Stimulated activated naive CD8-positive, alpha-beta T cell treated with anti-CD3 and anti-CD28 coated beads, Interleukin-15, amount 100 ng/mL, for 72 hours (primary cell): Measurements from ENCODE around the gene DCLK2.
A peak's percentile ranks its signal among the peaks of the same experiment; 100 is the strongest.

ENCODE experiments used
- ATAC-seq: fragments of 150-1000 bp; cut with Tn5 transposase; 2 replicates; pipeline ENCODE4 v1.10.0; 2021; ENCODE audit warnings: mild to moderate bottlenecking, moderate library complexity
- DNase-seq, 2 donors: peaks; one replicate each; pipeline ENCODE4 v3.0.0; 2021 to 2022
- H3K27ac Mint-ChIP-seq, 2 donors: one replicate each; pipeline ENCODE4 v1.8.0; 2022; ENCODE audit warnings: mild to moderate bottlenecking in 2 of 2, mixed read lengths in 2 of 2, moderate library complexity in 2 of 2
- H3K27me3 Mint-ChIP-seq: one replicate; pipeline ENCODE4 v1.8.0; 2022; ENCODE audit warnings: mixed read lengths
- H3K4me1 Mint-ChIP-seq: one replicate; pipeline ENCODE4 v1.8.0; 2022; ENCODE audit warnings: mild to moderate bottlenecking, mixed read lengths
- H3K4me3 Mint-ChIP-seq, 2 donors: one replicate each; pipeline ENCODE4 v1.8.0; 2022; ENCODE audit warnings: mild to moderate bottlenecking in 2 of 2, mixed read lengths in 2 of 2, moderate library complexity in 1 of 2
- H3K9me3 Mint-ChIP-seq, 2 donors: one replicate each; pipeline ENCODE4 v1.8.0; 2022; ENCODE audit warnings: mixed read lengths in 2 of 2

Gene DCLK2

DNA sequence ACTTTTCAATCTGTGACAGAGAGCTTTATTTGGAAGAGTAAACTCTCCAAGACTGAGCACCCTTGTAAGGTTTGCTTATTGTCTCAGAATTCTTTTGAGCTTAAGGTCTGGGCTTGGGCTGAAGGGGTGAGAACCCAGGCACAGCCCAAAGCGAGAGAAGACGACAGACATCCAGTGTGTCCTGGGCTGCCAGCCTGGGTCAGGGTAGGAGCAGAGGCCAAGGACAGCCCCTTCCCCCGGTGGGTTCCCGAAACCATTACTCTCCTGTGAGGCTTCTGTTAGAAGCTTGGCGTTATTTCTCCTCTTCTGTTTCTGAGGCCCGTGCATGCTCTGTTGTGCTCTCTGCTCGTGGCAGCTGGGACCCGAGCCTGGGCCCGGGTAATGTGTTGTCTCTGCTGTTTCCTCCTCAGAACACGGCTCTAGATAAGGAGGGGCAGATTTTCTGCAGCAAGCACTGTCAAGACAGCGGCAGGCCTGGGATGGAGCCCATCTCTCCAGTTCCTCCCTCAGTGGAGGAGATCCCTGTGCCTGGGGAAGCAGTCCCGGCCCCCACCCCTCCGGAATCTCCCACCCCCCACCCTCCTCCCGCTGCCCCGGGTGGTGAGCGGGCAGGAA, 177.5 kb downstream of the DCLK2 start:
- Mint-ChIP-seq H3K4me3 (no peak overlapping the region), H3K27ac (no peak overlapping the region)
- ATAC-seq = no peak

DNA sequence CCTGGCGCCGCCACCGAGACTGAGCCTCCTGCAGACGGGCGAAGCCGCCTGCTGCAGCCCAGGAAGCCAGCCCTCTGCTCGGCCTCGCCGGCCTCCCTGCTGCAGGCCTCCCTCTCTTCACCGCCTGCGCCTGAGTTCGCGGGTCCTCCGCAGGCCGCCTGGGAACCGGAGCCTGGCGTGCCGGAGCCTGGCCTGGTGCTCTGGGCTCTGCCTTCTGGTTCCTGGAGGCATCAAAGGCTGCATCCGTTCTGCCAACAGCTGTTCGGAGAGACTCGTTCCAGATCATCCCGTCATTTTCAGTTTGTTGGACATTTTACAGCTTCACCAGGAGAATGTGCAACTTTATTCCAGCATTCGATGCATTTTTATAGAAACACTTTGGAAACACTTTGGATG, 178.0 kb downstream of the DCLK2 start:
- H3K4me1 Mint-ChIP-seq = peaks cover 5% of the 10 kb centered on the region
- ATAC-seq (no peak), DNase-seq (no peak)
- H3K27ac Mint-ChIP-seq = peak overlapping the region; percentile 64 to 66
- no peaks in the 10 kb centered on the region for H3K9me3 Mint-ChIP-seq
- no peak overlapping the region for H3K4me3 Mint-ChIP-seq
- no peaks in the 10 kb centered on the region for H3K27me3 Mint-ChIP-seq

More for the DNA sequence above, 177.5 kb downstream of the DCLK2 start:
- Mint-ChIP-seq H3K27me3 (no peaks in the 10 kb centered on the region), H3K9me3 (no peaks in the 10 kb centered on the region), H3K4me1 (peaks cover 5% of the 10 kb centered on the region)
- DNase-seq = no peak

- DNase-seq (no peak), ATAC-seq (no peak)
- no peaks in the 10 kb centered on the region for H3K4me1 Mint-ChIP-seq
- peak overlapping the region in 1 of 2 donors; percentile 39 for H3K27ac Mint-ChIP-seq
- no peaks in the 10 kb centered on the region for H3K9me3 Mint-ChIP-seq
- H3K27me3 Mint-ChIP-seq = no peaks in the 10 kb centered on the region
- H3K4me3 Mint-ChIP-seq = no peak overlapping the region
Observed at GRCh38 chr4:150256841-150257730, 178.8 kb downstream of the DCLK2 start.

DNA sequence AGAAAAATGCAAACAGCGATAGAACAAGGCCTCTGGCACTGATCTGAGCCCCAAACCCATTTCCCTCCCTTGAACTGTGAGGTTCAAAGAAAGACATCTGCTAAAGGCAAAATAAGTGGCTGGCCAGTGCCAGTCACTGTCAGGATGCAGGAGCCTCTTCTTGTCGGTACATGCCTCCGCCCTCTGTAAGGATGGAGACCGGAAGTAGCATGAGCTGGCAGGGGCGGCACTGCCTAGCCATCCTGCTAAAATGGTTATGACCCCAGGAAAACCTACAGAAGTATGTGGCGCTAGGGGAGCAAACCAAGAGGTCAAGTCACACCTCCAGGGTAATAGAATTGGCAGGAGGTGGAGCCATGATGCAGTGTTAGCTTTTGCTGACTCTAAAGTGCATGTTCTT, 180.3 kb downstream of the DCLK2 start:
- H3K27me3 Mint-ChIP-seq = no peaks in the 10 kb centered on the region
- H3K4me1 Mint-ChIP-seq = no peaks in the 10 kb centered on the region
- no peak overlapping the region for H3K4me3 Mint-ChIP-seq
- no peak overlapping the region for H3K27ac Mint-ChIP-seq
- DNase-seq = no peak
- no peak for ATAC-seq
- H3K9me3 Mint-ChIP-seq = no peaks in the 10 kb centered on the region

DNA sequence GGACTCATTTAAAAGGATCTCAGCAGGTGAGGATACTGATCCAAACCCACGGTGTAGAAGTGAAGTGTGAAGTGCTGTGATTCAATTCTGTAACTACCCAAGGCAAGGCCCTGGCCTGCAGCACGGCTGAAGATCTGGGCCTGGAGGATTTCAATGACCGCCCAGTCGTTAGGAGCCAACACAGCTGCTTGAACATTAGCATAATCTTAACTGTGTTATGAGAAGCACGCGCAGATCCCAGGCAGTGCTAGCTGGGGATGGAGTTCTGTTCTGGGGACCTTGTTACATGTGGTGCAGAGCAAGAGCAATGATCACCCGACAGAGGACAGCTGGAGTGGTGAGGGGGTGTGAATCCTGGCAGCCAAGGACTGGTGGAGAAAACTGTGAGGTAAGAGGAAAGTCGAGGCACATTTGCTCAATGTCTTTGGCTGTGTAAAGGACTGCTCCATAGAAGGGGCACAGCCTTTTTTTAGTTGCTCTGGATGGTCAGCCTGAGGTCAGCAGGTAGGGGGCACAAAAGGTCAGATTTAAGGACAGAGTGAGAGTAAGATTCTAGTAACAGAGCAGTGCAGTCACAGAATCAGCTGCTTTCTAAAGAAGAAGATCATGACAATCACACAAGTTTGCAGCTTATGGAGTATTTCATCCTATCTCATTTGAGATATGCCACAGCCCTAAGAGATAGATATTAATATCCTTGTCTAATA, 181.8 kb downstream of the DCLK2 start:
- ATAC-seq = no peak
- no peaks in the 10 kb centered on the region for H3K4me1 Mint-ChIP-seq
- H3K27me3 Mint-ChIP-seq = no peaks in the 10 kb centered on the region
- no peak for DNase-seq
- H3K27ac Mint-ChIP-seq = peak overlapping the region in 1 of 2 donors; percentile 51
- H3K9me3 Mint-ChIP-seq = no peaks in the 10 kb centered on the region
- H3K4me3 Mint-ChIP-seq = no peak overlapping the region

GRCh38 chr4:150261571-150261970, 183.3 kb downstream of the DCLK2 start:
- ATAC-seq (no peak), DNase-seq (no peak)
- Mint-ChIP-seq H3K9me3 (no peaks in the 10 kb centered on the region), H3K4me3 (no peak overlapping the region), H3K27ac (no peak overlapping the region), H3K4me1 (no peaks in the 10 kb centered on the region), H3K27me3 (no peaks in the 10 kb centered on the region)

GRCh38 chr4:150262611-150263010, 184.4 kb downstream of the DCLK2 start:
- no peak for DNase-seq
- no peak for ATAC-seq
- H3K9me3 Mint-ChIP-seq = no peaks in the 10 kb centered on the region
- no peak overlapping the region for H3K4me3 Mint-ChIP-seq
- H3K27me3 Mint-ChIP-seq = no peaks in the 10 kb centered on the region
- no peaks in the 10 kb centered on the region for H3K4me1 Mint-ChIP-seq
- H3K27ac Mint-ChIP-seq = no peak overlapping the region

DNA sequence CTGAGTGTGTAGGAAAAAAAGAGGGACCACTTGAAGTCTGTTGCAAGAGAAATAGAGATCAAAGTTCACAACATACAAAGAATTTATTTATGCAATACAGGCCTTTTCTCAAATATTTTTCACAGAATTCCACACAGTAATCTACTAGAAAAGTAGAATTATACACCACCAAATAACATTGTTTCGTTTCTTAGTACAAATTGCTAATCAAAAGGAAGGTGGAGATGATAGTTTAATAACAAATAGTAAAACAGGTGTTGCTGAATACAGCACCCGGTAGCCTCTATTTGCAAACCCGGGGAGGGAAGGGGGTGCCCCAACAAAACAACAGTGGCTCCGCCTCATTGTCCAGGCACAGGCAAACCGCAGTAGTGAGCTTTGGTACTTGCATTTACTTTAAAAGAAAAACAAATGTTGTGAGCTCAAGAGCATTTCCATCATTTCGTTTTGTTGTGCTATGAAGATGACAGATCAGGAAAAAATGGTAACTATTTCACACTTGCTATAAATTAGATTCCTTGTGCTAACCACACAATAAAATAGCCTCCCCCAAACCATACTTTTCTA, 186.4 kb downstream of the DCLK2 start:
- Mint-ChIP-seq H3K9me3 (no peaks in the 10 kb centered on the region), H3K27ac (no peak overlapping the region), H3K4me1 (no peaks in the 10 kb centered on the region), H3K27me3 (no peaks in the 10 kb centered on the region), H3K4me3 (no peak overlapping the region)
- DNase-seq (no peak), ATAC-seq (no peak)

GRCh38 chr4:150265806-150266205, 187.6 kb downstream of the DCLK2 start:
- no peaks in the 10 kb centered on the region for H3K27me3 Mint-ChIP-seq
- H3K4me3 Mint-ChIP-seq = no peak overlapping the region
- no peak overlapping the region for H3K27ac Mint-ChIP-seq
- no peak for DNase-seq
- ATAC-seq = no peak
- no peaks in the 10 kb centered on the region for H3K9me3 Mint-ChIP-seq
- no peaks in the 10 kb centered on the region for H3K4me1 Mint-ChIP-seq

GRCh38 chr4:150268444-150268843, 190.2 kb downstream of the DCLK2 start:
- DNase-seq (no peak), ATAC-seq (no peak)
- no peak overlapping the region for H3K27ac Mint-ChIP-seq
- peaks cover 0 to 3% of the 10 kb centered on the region in 2 donors for H3K9me3 Mint-ChIP-seq
- H3K4me3 Mint-ChIP-seq = no peak overlapping the region
- no peaks in the 10 kb centered on the region for H3K4me1 Mint-ChIP-seq
- H3K27me3 Mint-ChIP-seq = no peaks in the 10 kb centered on the region

- no peaks in the 10 kb centered on the region for H3K27me3 Mint-ChIP-seq
- DNase-seq = no peak
- ATAC-seq = no peak
- no peak overlapping the region for H3K4me3 Mint-ChIP-seq
- H3K27ac Mint-ChIP-seq = no peak overlapping the region
- peaks cover 7 to 12% of the 10 kb centered on the region in 2 donors for H3K9me3 Mint-ChIP-seq
- no peaks in the 10 kb centered on the region for H3K4me1 Mint-ChIP-seq
Observed at GRCh38 chr4:150278206-150278605, 200.0 kb downstream of the DCLK2 start.

DNA sequence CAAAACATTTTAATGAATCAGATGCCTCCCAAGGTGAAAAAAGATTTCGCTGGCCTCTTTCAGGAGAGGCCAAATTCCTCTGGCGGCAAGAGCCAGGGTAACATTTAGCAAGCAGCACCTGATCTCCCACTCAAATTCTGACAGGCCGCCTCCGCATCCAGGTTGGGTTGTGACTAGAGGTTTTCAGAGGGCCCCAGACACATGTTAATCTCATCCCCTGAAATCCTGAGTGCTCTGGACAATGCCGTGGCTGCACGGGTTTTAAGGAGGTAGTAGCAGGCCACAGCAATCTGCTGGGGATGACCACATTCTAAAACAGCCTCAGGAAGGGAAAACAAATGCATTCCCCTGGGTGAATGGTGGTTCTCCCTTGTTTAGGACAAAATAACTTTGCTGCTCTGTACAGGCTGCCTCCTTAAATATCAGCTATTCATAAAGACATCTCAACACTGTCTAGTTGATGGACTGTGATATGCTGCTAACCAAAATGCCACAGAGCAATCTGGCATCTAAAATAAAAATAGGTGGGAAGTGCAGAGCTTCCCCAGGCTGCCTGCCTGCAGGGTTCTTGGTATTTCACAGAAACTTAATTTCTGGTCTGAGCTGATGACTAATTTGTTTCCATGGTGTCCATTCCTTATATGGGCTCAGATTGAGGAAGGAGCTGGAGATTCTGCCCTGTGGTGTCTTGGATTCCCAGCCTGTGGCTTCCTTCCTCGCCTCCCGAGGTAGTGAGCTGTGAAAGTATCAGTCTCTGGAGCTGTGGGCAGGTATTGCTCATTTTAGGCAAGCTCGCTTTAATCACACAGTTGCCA, 202.0 kb downstream of the DCLK2 start:
- Mint-ChIP-seq H3K27me3 (no peaks in the 10 kb centered on the region), H3K4me3 (no peak overlapping the region), H3K9me3 (no peaks in the 10 kb centered on the region), H3K4me1 (no peaks in the 10 kb centered on the region), H3K27ac (peak overlapping the region in 1 of 2 donors; percentile 71)
- DNase-seq = no peak
- no peak for ATAC-seq

DNA sequence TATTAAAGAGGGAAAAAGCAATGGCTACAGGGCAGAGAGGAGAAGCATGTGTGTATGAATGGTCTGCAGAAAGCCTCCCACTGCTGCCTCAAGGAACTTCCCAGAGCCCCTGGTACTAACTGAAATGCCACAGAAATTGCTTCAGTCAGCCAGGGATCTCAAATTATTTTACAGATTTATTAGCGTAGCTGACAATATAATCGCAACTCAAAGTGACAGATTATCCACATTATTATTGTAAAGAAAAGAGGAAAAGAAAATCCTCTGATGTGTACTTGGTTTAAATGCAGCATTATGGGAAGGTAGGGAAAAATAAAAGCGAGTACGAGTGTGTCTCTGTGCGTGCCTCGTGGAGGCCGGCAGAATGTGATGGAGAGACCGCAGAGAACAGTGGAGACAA, 202.7 kb downstream of the DCLK2 start:
- no peaks in the 10 kb centered on the region for H3K27me3 Mint-ChIP-seq
- H3K27ac Mint-ChIP-seq = no peak overlapping the region
- H3K9me3 Mint-ChIP-seq = no peaks in the 10 kb centered on the region
- ATAC-seq (no peak), DNase-seq (no peak)
- no peak overlapping the region for H3K4me3 Mint-ChIP-seq
- H3K4me1 Mint-ChIP-seq = no peaks in the 10 kb centered on the region

DNA sequence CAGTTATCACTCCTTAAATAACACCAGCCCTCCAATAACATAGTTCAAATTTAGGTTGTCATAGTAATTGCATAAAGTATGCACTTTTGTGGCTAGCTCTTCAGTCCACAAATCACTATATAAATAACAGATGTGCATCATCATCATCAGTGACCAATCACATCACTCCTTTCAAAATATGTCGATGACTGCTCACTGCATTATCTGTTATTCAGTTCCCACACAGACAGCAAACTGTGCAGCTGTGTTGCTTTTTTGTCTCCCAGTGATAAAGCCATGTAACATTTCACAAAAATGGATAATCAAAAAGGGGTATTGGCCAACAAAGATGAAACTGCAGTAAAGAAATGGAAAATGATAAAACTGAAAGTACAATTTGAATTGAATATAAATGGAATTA, 205.4 kb downstream of the DCLK2 start:
- H3K9me3 Mint-ChIP-seq = no peaks in the 10 kb centered on the region
- H3K27ac Mint-ChIP-seq = peak overlapping the region in 1 of 2 donors; percentile 19
- ATAC-seq (peak; percentile 9), DNase-seq (no peak)
- no peak overlapping the region for H3K4me3 Mint-ChIP-seq
- H3K27me3 Mint-ChIP-seq = no peaks in the 10 kb centered on the region
- no peaks in the 10 kb centered on the region for H3K4me1 Mint-ChIP-seq

GRCh38 chr4:150286656-150287055, 208.4 kb downstream of the DCLK2 start:
- Mint-ChIP-seq H3K27me3 (no peaks in the 10 kb centered on the region), H3K4me1 (no peaks in the 10 kb centered on the region)

More at GRCh38 chr4:150286656-150287055, 208.4 kb downstream of the DCLK2 start:
- ATAC-seq = no peak
- Mint-ChIP-seq H3K4me3 (no peak overlapping the region), H3K9me3 (no peaks in the 10 kb centered on the region), H3K27ac (peak overlapping the region in 1 of 2 donors; percentile 59)
- no peak for DNase-seq
